HepG2 (cell line): ENCODE measurements around the gene ZNFX1. TPM values are rescaled to one million over a fixed set of nuclear protein-coding genes. Genes with fewer than 3 reads are reported as not detected.

Experiments used
- ATAC-seq: fragments of 200-7000 bp; cut with Tn5 transposase; 3 replicates; pipeline ENCODE4 v1.9.1; 2020; ENCODE audit warnings: mild to moderate bottlenecking, moderate library complexity
- BruUV-seq: library from RNA; stranded (reverse); fragments of 400-500 nt; replicated peaks from 2 replicates; lab custom pipeline; 2021; lab: Mats Ljungman, UMichigan
- CTCF ChIA-PET: fragments of 300-600 bp; formaldehyde crosslinking; extraction: SDS; loops from one replicate; lab custom pipeline; 2021; ENCODE audit warnings: low total read pairs, inconsistent platforms, low intra/inter-chr PET ratio; lab: Yijun Ruan, JAX
- POLR2A ChIA-PET: fragments of 350-600 bp; sonication (Branson Sonifier 250); formaldehyde crosslinking; loops from one replicate; lab custom pipeline; 2020; ENCODE audit warnings: antibody characterized with exemption, inconsistent platforms; lab: Yijun Ruan, JAX
- DNase-seq: peaks from one replicate; pipeline ENCODE4 v3.0.0-alpha.2; 2015; ENCODE audit warnings: low spot score
- FAIRE-seq: peaks from 3 replicates; lab custom pipeline; 2011; peaks lifted over from hg19 to GRCh38; lab: Jason Lieb, UNC
- H2AFZ ChIP-seq: one replicate; pipeline ENCODE4 v1.6.1; 2011; ENCODE audit warnings: low read length, inconsistent platforms
- H3K27ac ChIP-seq: fragments of 300-600 bp; 3 replicates; pipeline ENCODE4 v1.8.0; 2011; ENCODE audit warnings: mixed run types, mild to moderate bottlenecking, mixed read lengths, low read length, inconsistent platforms; ENCODE audit not compliant: insufficient read depth; ENCODE audit errors: extremely low read length
- H3K27me3 ChIP-seq, 2 experiments: fragments of 200-600 bp in 1 of 2; 2 replicates in 1 of 2; 3 replicates in 1 of 2; pipeline versions ENCODE4 v1.6.0 to v1.8.0; 2011; ENCODE audit warnings: low read length in 2 of 2, mild to moderate bottlenecking in 2 of 2, moderate library complexity in 2 of 2, inconsistent platforms in 1 of 2; ENCODE audit not compliant: insufficient read depth in 2 of 2, control insufficient read depth in 1 of 2
- H3K36me3 ChIP-seq, 2 experiments: fragments of 200-600 bp in 1 of 2; replicated peaks in 1 of 2; 2 replicates in 1 of 2; 3 replicates in 1 of 2; pipeline versions ENCODE4 v1.5.1 to v1.8.0; 2011; ENCODE audit warnings: low read length in 2 of 2, inconsistent platforms in 1 of 2; ENCODE audit not compliant: insufficient read depth in 2 of 2, control insufficient read depth in 1 of 2
- H3K4me1 ChIP-seq: 2 replicates; pipeline ENCODE4 v1.5.1; 2012; ENCODE audit warnings: low read length, inconsistent platforms; ENCODE audit not compliant: insufficient read depth
- H3K4me2 ChIP-seq: 2 replicates; pipeline ENCODE4 v1.6.0; 2011; ENCODE audit warnings: low read depth, low read length, inconsistent platforms
- H3K4me3 ChIP-seq, 3 experiments: fragments of 200-600 bp in 1 of 3; sonication (generic), shearing (Covaris generic) in 1 of 3; replicated peaks in 1 of 3; 2 replicates each; pipeline ENCODE4 v1.5.1; 2011 to 2016; ENCODE audit warnings: low read length in 3 of 3, inconsistent platforms in 2 of 3, low read depth in 2 of 3, mild to moderate bottlenecking in 2 of 3, control low read depth in 1 of 3, mixed read lengths in 1 of 3; ENCODE audit not compliant: insufficient read depth in 1 of 3
- H3K79me2 ChIP-seq: one replicate; pipeline ENCODE4 v1.6.1; 2011; ENCODE audit warnings: low read length, inconsistent platforms; ENCODE audit not compliant: insufficient read depth
- H3K9ac ChIP-seq: 2 replicates; pipeline ENCODE4 v1.6.0; 2011; ENCODE audit warnings: mild to moderate bottlenecking, low read depth, low read length, inconsistent platforms; ENCODE audit not compliant: insufficient read depth
- H3K9me3 ChIP-seq: 2 replicates; pipeline ENCODE4 v1.5.1; 2012; ENCODE audit warnings: mild to moderate bottlenecking, low read length
- H4K20me1 ChIP-seq: 2 replicates; pipeline ENCODE4 v1.6.0; 2011; ENCODE audit warnings: inconsistent platforms, mild to moderate bottlenecking, low read length, moderate library complexity; ENCODE audit not compliant: insufficient read depth
- BRD4 ChIP-seq: sonication (generic); formaldehyde crosslinking; IDR thresholded peaks from 2 replicates; pipeline ENCODE4 v1.4.0; 2020; ENCODE audit warnings: missing genetic modification reagents
- HNRNPK ChIP-seq: fragments of 200-400 bp; formaldehyde crosslinking; IDR thresholded peaks from 2 replicates; pipeline ENCODE4 v1.6.1; 2018; ENCODE audit warnings: low read length, low read depth, moderate library complexity, mild to moderate bottlenecking; ENCODE audit not compliant: poor library complexity, severe bottlenecking
- JUNB ChIP-seq: sonication (generic); formaldehyde crosslinking; IDR thresholded peaks from 2 replicates; pipeline ENCODE4 v1.8.0; 2022; ENCODE audit warnings: missing genetic modification reagents, mild to moderate bottlenecking, borderline replicate concordance
- KDM6A ChIP-seq: IDR thresholded peaks from 2 replicates; pipeline ENCODE4 v1.6.1; 2016; ENCODE audit warnings: low read depth
- ZBTB33 ChIP-seq: sonication (generic); formaldehyde crosslinking; IDR thresholded peaks from 2 replicates; pipeline ENCODE4 v1.4.0; 2020; ENCODE audit warnings: missing genetic modification reagents
- ZFP36L2 ChIP-seq: sonication (generic); formaldehyde crosslinking; IDR thresholded peaks from 2 replicates; pipeline ENCODE4 v1.4.0; 2020; ENCODE audit warnings: missing genetic modification reagents
- ZFP37 ChIP-seq: sonication (generic); formaldehyde crosslinking; IDR thresholded peaks from 2 replicates; pipeline ENCODE4 v1.4.0; 2020; ENCODE audit warnings: missing genetic modification reagents, borderline replicate concordance
- ZNF160 ChIP-seq: sonication (generic); formaldehyde crosslinking; IDR thresholded peaks from 2 replicates; pipeline ENCODE4 v1.8.0; 2022; ENCODE audit warnings: mild to moderate bottlenecking, inconsistent platforms, missing genetic modification reagents
- WGBS: methylation state at CpG from one replicate; pipeline ENCODE4 v1.1.6; 2017; ENCODE audit warnings: low lambda C conversion rate; 5-methylcytosine and 5-hydroxymethylcytosine counted together
- in situ Hi-C: cut with HindIII; loops from 2 replicates; pipeline ENCODE4 v1.10.0; 2017; ENCODE audit warnings: low pct_unique_long_range_greater_than_20kb; ENCODE audit not compliant: extremely low pct_ligation_motif_present
- intact Hi-C: fragments of 100-400 bp; cut with micrococcal nuclease; formaldehyde crosslinking; loops from one replicate; pipeline ENCODE4 v1.10.0; 2022; ENCODE audit not compliant: unreplicated experiment
- polyA plus RNA-seq, 8 experiments: library from polyadenylated mRNA; depleted of rRNA in 3 of 8; stranded (reverse) in 7 of 8; unstranded in 1 of 8; fragments of >200 nt; fragmentation: Illumina TruSeq in 4 of 8; extraction: Trizol in 4 of 8; gene quantifications; 2 replicates each; pipeline versions ENCODE4 v1.2.1 to v1.2.3, GENCODE V29; 2011 to 2016; ENCODE audit warnings: low read depth in 4 of 8, missing spikeins in 1 of 8, mixed read lengths in 1 of 8; ENCODE audit not compliant: insufficient read depth in 1 of 8
- total RNA-seq, 5 experiments: library from RNA; depleted of rRNA; stranded (reverse); fragments of >200 nt; fragmentation: Illumina TruSeq; extraction: Trizol; gene quantifications; 2 replicates each; pipeline ENCODE4 v1.2.3, GENCODE V29; 2016; ENCODE audit warnings: low read depth in 1 of 5
- TF ChIP-seq, protein P1 (sequence below): sonication (generic); formaldehyde crosslinking; IDR thresholded peaks from 2 replicates; pipeline ENCODE4 v1.9.0; 2021; ENCODE audit warnings: missing genetic modification reagents, mild to moderate bottlenecking, borderline replicate concordance
- TF ChIP-seq, protein P2 (sequence below): sonication (generic); formaldehyde crosslinking; IDR thresholded peaks from 2 replicates; pipeline ENCODE4 v1.4.0; 2020; ENCODE audit warnings: missing genetic modification reagents

ZNFX1 gene
- total and polyA plus RNA-seq, 2 of the 13 experiments (the other 11 are each of a cell fraction or from before 2014, with no cell fraction given), result 2.9 to 11.1 TPM

DNA sequence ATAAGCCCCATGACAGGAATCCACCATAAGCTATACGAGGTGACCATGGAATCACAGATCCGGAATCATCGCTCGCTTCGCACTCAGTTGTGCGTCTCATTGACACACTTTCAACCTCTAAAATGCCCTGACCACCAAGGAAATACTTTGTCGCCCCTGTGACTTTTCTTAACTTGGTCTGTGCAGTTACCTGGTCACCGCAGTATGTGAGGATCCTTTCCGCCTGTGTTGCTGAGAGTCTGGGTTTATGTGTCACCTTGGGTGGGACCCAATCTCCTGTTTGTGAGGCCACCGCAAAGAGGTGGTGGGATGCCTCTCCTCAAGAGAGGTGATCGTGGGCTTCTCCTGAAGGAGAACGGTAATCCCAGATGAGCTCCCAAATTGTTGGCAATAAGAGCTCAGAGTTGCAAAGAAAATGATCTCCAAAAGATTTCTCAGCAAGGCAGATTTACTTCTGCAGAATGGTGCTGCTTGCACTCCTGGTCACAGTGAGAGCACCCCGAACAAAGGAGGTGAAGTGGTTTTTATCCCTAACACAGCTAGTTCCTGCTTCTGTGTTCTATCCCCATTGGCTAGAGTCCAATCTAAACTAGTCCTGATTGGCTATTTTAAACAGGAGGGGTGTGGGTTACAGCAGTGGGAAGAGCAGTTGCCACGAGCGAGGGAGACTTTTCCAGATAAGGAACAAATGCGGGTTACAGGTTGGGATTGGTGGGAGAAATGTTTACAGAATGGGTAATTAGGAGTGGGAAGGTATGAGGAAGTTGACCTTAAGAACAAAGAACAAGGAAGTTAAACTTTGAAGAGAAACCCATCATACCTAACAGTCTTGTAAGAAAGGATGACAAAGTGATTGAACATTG lies 9.1 kb upstream of the ZNFX1 start (continued):
- TF ChIP-seq ZFP37 (CRISPR knock-in tag) (no peak), JUNB (CRISPR knock-in tag) (no peak), ZFP36L2 (CRISPR knock-in tag) (no peak), BRD4 (CRISPR knock-in tag) (no peak), ZNF160 (CRISPR knock-in tag) (no peak)

DNA sequence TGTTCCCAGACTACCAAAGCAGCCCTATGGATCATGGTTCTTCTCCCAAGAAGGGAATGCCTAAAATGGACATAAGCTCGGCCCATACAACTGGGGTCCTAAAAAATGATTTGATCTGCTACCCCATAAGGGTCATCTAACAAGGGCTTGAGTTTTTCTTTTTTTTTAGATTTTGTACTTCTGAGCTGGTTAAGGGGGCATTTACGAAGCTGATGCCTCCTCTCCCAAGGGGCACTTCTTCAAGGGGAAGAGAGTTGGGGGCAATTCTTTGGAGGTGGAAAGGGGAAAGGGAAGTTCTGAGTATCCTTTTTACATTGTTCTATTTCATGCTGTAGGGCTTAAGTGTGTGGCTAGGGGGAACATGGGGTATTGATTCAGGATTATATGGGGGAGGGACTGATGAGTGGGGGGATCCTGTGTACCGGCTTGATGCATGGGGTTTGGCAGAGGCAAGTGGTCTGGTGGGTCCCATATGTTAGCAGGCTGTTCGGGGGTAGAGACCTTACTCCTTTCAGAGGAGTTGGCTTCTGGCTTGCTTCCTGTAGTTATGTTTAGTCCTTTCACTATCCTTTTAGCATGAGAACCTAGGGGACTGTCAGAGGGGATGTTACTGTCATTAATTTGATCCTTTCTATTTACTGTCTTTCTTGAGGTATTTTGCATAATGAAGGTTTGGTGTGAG lies 8.1 kb upstream of the ZNFX1 start:
- intact Hi-C loops, result no loop called here
- Histone ChIP-seq H3K4me2 (peak overlapping the region; percentile 96), H3K9me3 (no peaks in the 10 kb centered on the region), H3K36me3 (peaks cover 61 to 96% of the 10 kb centered on the region in 2 experiments), H3K27me3 (no peaks in the 10 kb centered on the region), H3K4me1 (peaks cover 77% of the 10 kb centered on the region), H2AFZ (no peak overlapping the region), H3K27ac (peak overlapping the region; percentile 39), H3K9ac (no peak overlapping the region), H3K79me2 (peaks cover 72% of the 10 kb centered on the region), H3K4me3 (peak overlapping the region in 1 of 3 experiments; percentile 20; a peak in 1 of 6 replicates), H4K20me1 (peaks cover 100% of the 10 kb centered on the region)
- CTCF ChIA-PET, result no interaction called here
- WGBS, result 88% methylated on average over 4 of the region's 4 CpGs
- POLR2A ChIA-PET, result interaction anchor here (0.7 to 3.4 kb wide), 2 partner anchors 7 to 15 kb away, joined by 3 to 23 read pairs; partner anchors contain the start of gene ZNFX1
- no TSS peak for BruUV-seq
- FAIRE-seq (no peak), DNase-seq (no peak), ATAC-seq (no peak)
- in situ Hi-C loops, result no loop called here
- TF ChIP-seq HNRNPK, result peak; percentile 52
- no peak for TF ChIP-seq KDM6A (CRISPR knock-in tag)
- no peak for TF ChIP-seq ZBTB33 (CRISPR knock-in tag)
- TF ChIP-seq, protein P1, sequence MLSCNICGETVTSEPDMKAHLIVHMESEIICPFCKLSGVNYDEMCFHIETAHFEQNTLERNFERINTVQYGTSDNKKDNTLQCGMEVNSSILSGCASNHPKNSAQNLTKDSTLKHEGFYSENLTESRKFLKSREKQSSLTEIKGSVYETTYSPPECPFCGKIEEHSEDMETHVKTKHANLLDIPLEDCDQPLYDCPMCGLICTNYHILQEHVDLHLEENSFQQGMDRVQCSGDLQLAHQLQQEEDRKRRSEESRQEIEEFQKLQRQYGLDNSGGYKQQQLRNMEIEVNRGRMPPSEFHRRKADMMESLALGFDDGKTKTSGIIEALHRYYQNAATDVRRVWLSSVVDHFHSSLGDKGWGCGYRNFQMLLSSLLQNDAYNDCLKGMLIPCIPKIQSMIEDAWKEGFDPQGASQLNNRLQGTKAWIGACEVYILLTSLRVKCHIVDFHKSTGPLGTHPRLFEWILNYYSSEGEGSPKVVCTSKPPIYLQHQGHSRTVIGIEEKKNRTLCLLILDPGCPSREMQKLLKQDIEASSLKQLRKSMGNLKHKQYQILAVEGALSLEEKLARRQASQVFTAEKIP (CRISPR knock-in tag), result no peak
- TF ChIP-seq, protein P2, sequence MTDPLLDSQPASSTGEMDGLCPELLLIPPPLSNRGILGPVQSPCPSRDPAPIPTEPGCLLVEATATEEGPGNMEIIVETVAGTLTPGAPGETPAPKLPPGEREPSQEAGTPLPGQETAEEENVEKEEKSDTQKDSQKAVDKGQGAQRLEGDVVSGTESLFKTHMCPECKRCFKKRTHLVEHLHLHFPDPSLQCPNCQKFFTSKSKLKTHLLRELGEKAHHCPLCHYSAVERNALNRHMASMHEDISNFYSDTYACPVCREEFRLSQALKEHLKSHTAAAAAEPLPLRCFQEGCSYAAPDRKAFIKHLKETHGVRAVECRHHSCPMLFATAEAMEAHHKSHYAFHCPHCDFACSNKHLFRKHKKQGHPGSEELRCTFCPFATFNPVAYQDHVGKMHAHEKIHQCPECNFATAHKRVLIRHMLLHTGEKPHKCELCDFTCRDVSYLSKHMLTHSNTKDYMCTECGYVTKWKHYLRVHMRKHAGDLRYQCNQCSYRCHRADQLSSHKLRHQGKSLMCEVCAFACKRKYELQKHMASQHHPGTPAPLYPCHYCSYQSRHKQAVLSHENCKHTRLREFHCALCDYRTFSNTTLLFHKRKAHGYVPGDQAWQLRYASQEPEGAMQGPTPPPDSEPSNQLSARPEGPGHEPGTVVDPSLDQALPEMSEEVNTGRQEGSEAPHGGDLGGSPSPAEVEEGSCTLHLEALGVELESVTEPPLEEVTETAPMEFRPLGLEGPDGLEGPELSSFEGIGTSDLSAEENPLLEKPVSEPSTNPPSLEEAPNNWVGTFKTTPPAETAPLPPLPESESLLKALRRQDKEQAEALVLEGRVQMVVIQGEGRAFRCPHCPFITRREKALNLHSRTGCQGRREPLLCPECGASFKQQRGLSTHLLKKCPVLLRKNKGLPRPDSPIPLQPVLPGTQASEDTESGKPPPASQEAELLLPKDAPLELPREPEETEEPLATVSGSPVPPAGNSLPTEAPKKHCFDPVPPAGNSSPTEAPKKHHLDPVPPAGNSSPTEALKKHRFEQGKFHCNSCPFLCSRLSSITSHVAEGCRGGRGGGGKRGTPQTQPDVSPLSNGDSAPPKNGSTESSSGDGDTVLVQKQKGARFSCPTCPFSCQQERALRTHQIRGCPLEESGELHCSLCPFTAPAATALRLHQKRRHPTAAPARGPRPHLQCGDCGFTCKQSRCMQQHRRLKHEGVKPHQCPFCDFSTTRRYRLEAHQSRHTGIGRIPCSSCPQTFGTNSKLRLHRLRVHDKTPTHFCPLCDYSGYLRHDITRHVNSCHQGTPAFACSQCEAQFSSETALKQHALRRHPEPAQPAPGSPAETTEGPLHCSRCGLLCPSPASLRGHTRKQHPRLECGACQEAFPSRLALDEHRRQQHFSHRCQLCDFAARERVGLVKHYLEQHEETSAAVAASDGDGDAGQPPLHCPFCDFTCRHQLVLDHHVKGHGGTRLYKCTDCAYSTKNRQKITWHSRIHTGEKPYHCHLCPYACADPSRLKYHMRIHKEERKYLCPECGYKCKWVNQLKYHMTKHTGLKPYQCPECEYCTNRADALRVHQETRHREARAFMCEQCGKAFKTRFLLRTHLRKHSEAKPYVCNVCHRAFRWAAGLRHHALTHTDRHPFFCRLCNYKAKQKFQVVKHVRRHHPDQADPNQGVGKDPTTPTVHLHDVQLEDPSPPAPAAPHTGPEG (CRISPR knock-in tag), result 0 out of 2 replicates have a peak, but pooled peaks have one; percentile 5
